ENCODE results near the gene CHRNB1.

The CHRNB1 gene

DNA sequence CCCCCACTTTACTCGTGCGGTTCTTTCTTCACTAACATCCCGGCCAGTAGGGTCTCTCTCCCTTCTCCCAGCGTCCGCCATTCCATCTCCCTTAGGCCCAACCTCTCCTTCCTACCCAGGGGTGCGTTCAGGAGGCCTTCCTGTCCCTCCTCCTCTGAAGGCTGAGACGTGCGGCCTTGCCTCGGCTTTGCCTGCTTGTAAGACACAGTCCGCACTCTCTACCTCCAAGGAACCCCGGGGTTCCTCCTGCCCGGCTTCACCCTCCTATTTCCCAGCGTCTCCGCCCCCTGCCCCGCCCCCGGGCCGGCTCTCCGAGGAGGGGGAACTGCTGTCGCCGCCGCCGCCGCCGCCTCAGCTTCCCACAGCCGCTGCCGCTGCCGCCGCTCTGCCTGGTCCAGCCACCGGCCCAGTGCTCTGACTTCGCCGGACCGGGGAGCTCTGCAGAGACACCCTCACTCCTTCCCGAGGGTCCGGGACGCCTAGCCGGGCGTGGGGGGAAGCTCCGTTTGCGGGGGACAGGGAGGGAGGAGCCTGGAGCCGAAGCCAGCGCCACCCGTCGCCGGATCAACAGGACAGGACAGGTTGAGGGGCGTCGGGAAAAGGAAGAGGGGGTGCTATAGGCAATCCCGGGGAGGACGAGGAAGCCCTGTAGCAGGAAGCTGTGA lies 6.8 kb upstream of the CHRNB1 start:
- peak; percentile 68 for DNase-seq (ENCODE audit: low read depth, low spot score)

DNA sequence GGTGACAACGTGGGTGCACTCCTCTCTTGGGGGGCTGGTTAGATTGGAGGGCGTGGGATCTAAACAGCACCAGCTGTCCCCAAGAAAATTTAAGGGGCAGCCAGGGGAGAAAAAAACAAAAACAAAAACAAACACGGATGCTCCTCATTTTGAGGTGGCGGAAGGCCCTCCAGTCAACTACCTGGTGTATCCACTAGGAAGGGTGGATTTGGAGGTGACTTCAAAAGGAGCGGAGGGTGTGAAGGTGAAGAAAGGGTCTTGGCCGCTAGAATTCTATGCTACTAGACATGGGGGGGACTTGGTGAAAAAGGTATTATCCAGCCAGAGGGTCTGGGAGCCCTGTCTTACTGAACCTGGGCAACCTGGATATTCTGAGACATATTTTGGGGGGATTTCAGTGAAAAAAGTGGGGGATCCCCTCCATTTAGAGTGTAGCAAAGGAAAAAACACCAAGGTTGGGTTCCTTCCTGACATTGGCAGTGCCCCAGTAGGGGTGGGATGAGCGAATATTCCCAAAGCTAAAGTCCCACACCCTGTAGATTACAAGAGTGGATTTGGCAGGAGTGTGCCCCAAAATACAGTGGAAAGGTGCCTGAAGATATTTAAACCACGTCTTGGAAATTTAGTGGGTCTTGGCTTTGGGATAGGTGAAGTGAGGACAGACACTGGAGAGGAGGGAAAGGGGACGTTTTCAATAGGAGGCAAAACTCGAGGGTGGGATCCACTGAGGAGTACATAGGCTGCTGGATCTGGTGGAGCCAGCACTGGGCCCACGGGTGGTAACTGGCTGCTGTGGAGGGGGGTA lies 6.0 kb upstream of the CHRNB1 start:
- no peak for DNase-seq (ENCODE audit: low read depth, low spot score)

DNA sequence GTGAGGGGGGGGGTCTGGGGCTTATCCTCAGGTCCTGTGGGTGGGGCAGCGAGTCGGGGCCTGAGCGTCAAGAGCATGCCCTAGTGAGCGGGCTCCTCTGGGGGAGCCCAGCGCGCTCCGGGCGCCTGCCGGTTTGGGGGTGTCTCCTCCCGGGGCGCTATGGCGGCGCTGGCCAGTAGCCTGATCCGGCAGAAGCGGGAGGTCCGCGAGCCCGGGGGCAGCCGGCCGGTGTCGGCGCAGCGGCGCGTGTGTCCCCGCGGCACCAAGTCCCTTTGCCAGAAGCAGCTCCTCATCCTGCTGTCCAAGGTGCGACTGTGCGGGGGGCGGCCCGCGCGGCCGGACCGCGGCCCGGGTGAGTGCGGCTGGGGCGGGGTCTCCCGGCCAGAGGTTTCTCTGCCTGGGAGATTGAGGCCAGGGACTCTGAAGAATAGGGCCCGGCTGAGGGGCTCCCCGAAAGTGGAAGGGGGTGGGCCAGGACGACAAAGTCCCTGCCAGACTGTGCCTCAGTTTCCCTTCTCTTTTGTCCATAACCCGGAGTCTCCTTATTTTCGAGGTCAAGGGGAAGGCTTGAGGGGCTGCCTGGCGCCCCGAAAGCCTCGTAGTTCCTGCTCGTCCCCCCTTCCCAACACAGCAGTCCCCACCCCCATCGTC lies 5.3 kb upstream of the CHRNB1 start, which contains the start of gene FGF11:
TSS of gene FGF11 (plus strand) at position 51 of the 651 bp plus-strand sequence. CDS start at position 160, 109 bp downstream.
- peak; percentile 31 for DNase-seq (ENCODE audit: low read depth, low spot score)

DNA sequence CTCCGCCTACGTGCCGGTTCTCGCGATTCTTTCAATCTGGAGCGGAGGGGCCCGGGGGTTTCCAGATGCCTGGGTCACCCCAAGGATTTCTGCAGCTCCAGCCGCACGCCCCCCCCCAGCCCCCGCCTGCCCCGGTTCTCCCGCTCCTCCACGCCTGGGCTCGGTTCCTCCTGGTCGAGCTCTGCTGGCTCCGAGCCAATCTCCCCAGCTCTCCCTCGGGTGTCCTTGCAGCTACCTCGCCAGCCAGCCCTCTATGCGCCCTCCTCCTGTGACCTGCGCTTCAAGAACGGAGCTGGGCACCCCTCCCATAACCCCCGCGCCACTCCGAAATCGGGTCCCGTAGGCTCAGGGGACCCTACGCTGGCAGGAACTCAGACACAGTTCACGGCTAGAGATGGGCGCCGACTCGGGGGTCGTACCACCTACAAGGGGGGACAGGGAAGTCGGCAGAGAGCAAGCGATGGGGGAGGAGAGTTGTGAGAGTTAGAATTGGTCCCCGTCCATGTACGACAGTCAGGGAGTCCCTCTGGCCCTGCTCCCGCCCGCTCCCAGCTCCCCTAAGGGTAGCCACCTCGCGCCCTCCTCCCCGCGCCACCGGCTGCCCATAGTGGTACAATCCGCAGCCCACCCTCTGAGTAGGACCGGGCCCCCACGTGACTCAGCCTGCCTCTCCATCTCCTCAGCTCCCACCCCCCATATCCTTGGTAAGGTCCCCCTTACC lies 4.6 kb upstream of the CHRNB1 start:
- peak; percentile 51 for DNase-seq (ENCODE audit: low read depth, low spot score)

DNA sequence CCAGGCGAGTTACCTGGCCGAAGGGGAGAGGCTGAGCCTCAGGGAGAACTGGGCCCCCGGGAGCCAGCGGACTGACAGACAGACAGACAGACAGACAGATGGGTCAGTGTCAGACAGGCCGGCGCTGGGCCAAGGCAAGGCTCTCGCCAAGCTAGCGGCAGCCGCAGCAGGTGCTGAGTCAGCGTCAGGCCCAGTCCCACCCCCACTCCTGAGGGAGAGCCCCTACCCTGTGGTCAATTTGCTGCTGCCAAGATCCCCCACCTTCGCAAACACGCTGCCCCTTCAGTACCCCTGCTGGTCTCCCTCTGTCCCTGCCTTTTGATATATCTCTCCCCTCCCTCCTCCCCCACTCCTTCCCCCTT lies 4.0 kb upstream of the CHRNB1 start:
- peak; percentile 79 for DNase-seq (ENCODE audit: low read depth, low spot score)

DNA sequence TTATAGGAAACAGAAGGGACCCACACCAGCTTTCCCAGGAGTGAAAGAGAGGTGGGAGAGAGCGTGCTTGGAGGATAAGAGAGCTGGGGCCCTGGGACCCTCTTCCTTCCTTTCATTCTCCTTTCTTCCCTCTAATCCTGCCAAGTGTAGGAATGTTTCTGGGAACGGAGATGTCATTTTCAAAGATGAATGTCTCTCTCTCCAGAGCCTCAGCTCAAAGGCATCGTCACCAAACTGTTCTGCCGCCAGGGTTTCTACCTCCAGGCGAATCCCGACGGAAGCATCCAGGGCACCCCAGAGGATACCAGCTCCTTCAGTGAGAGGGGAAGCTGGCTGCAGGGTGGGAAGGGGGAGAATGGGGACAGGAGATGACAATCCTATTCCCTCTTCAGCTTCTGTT lies 3.6 kb upstream of the CHRNB1 start:
- peak; percentile 39 for DNase-seq (ENCODE audit: low read depth, low spot score)

DNA sequence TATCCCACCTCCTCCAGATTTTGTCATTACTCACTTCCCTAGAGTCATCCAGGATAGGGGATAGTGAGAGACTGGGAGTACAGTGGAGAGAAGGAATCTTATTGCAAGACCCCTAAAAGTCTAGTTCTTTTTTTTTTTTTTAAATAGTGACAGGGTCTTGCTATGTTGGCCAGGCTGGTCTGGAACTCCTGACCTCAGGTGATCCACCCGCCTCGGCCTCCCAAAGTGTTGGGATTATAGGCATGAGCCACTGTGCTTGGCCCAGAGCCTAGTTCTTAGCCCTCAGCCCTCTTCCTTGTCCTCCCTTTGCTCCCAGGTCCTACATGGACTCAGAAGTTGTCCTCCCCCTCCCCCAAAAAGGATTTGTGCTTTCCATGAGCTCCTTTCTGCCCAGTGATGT lies 2.7 kb upstream of the CHRNB1 start:
- no peak for DNase-seq (ENCODE audit: low read depth, low spot score)

DNA sequence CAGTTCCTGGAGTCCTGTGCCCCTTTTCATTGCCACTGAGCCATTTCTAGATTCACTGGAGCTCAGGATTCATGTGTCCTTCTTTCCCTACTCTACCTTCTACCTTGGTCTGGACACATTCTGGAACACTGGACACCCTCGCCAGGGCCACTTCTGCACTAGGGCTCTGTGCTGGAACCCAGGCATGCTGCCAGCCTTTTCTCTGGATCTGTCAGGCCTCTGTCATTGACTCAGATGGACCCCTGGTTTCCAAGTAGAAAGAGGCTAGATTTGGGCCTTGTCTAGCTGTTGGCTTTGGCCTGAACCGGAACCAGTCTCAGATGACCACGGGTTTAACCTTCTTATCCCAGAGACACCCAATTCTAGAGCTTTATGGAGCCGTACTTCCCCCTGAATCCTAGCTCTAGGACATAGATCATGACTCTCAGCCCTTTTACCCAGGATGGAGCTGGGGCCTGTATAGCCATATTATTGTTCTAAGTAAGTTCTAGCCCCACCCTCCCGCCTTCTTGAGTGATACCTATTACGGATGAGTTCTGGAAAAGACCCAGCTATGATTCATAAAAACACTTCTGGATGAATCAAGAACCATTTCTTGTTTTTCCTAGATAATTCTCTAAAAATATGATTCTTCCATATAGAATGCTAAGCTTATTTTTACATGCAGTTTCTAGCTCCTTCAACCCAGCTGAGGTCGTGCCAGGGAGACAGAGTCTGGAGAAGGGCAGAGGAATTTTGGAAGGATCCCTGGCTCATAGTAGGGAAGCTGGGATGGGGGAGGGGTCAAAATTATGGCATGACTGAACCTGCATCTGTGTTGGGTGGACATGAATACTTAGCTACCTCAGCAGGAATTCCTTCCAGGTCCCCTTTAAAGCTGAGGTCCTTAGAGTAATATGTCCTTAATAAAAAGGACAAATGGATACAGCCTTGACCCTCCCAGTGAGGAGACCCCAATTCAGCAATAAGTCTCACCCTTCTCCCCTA lies 1.1 kb upstream of the CHRNB1 start:
- no peak for DNase-seq (ENCODE audit: low read depth, low spot score)

DNA sequence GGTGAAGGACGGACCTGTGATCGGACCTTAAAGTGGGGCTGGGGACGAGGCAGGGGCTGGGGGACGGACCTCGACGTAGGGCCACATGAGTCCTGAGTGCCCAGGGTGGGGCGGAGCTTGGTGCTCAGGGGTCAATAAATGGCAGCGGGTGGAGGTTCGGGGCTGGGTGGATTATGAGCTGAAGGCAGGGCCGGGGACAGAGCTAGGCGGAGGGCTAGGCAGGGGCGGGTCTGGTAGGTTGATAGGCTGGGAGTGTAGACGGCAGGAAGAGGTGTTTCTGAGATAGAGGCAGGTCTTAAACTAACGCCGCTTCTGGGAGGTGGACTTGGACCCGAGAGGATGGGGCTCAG lies 733 bp downstream of the CHRNB1 start:
- DNase-seq (ENCODE audit: low read depth, low spot score), result no peak

DNA sequence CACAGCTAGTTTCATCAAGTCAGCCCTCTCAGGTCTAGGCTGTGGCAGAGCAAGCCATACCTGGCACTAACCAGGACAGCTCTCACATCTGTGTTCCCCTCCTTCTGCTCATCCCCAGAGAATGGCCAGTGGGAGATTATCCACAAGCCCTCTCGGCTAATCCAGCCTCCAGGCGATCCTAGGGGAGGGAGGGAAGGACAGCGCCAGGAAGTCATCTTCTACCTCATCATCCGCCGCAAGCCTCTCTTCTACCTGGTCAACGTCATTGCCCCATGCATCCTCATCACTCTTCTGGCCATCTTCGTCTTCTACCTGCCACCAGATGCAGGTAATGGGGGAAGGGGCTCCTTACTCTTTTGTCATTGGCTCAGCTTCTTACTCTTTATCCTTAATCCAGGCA lies 3.6 kb downstream of the CHRNB1 start:
- DNase-seq (ENCODE audit: low read depth, low spot score), result no peak

DNA sequence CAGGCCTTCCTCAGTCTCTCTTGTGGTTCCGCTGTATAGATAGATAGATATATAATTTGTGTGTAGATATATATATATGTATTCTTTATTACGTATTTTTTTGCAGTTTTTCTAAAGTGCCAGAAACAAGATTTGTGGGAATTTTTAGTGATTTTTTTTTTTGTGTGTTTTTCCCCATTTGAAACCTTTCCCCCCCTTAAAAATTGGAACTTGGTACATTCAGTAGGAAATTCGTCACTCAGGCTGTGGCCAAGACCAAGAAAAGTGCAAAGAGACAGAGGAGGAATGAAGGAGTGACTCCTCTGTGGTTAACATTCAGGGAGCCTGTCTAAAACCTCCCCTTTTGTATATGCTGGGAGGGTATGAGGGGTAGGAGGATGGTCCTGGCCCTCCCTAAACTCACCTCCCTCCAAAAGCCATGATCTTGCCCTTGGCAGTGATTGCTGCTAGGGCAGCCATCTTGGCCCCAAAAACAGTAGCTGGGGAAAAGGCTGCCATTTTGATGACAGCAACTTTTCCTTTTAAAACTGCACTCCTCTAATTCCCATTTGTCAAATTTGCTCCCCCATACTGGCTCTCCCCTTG lies 15.2 kb downstream of the CHRNB1 start:
- DNase-seq (ENCODE audit: low read depth, low spot score), result no peak

DNA sequence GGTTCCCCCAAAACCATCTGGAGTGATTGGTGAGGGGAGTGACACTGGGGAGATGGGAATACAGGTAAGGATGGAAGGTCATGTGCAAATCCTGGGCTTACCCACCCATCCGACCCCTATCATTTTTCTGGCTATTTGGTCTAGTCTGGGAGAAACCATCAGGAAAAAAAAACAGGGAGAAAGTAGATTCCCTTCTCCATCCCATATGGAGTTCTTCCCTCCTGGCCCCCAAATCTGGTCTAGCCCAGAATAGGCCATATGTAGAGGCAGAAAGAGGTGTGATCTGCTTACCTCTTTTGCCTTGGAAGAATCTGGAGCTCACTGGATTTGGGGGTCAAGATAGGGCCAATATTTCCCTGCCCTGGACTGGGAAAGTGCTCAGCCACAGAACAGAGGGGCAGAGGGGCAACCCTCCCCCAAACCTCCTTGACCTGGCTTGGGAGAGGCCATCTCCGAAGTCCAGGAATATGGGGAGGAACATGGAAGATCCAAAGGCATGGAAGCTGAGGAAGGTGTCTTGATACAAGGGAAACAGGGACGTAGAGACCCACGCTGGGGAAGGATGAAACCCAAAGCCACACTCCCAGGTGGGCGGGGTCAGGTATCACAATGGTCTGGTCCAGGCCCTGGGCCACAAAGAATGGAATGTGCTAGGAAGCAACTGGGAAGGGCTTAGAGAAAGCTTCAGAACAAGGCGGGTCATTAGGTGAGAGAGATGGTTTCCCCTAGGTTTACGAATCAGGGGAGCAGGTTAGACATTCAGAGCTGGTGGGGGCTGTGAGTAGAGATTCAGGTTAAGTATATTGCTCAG lies 16.2 kb downstream of the CHRNB1 start:
- no peak for DNase-seq (ENCODE audit: low read depth, low spot score)

DNA sequence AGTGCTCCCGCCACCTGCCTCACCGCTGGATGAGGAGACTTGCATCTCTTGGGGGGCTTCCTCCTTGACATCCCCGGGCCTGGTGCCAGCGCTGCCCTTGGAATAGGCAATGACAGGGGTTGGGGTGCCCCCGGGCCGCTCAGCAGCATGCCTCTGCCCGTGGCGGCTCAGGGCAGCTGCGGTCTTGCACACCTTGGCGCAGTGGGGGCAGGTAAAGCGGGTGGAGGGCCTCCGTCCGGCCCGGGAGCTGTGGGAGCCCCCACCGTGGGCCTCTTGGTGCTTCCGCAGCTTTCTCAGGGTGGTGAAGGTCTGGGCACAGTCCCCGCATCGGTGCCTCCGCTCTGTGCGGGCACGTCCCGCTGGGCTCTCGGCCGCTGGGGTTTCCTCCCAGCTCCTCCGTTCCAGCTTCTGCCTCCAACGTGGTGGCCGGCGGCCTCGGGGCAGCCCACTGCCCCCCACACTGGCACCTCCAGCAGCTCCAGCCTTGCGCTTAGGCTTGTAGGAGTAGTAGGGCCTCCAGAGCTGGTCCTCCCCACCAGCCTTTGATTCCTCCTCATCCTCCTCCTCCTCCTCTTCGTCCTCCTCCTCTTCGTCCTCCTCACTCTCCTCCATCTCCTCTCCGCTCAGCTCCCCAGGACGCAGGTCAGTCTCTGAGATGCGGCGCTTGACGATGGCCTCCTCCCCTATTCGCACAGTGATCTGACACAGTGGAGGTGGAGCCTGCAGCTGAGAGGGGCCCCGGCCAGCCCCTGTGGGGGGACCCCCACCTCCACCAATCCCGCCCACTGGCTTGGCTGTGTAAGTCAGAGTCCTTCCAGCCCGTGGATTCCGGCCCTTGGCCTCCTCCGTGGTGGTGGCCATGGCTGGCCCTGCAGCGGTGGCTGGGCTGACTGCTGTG lies 17.9 kb downstream of the CHRNB1 start:
- no peak for DNase-seq (ENCODE audit: low read depth, low spot score)

DNA sequence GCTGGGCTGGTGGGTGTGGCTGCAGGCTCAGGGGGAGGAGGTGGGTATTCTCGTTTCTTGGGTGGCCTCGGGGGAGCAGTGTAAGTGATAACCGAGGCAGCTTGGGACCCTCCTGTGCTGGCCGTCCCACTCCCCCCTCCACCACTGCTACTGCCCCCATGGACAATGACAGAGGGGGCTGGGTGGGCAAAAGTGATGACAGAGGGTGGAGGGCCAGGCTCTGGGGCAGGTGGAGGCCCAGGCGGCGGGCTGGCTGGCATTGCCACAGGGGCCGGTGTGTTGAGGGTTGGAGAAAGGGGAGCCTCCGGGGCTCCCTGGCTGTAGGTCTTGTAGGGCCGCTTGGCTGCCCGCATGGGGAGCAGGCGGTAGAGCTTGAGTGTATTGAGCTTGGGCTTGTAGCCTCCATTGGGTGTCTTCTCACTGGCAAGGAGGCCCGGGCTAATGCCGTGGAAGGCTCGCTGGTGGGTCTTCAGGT lies 18.5 kb downstream of the CHRNB1 start:
- DNase-seq (ENCODE audit: low read depth, low spot score), result no peak

DNA sequence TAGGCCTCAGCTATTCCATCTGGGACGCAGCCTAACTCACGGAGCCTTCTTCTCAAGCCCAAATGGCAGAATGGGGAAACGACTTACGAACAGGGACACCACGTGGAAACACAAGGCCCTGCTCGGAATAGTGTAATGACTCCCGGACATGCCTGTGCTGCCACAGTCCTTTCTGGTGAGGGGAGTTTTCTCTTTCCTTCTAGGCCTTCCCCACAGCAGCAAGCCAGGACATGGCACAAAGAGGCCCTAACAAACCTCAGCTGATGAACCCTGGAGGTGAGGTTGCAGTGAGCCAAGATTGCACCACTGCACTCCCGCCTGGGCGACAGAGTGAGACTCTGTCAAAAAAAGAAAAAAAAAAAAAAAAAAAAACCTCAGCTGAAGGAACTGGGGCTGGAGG lies 19.2 kb downstream of the CHRNB1 start:
- no peak for DNase-seq (ENCODE audit: low read depth, low spot score)

DNA sequence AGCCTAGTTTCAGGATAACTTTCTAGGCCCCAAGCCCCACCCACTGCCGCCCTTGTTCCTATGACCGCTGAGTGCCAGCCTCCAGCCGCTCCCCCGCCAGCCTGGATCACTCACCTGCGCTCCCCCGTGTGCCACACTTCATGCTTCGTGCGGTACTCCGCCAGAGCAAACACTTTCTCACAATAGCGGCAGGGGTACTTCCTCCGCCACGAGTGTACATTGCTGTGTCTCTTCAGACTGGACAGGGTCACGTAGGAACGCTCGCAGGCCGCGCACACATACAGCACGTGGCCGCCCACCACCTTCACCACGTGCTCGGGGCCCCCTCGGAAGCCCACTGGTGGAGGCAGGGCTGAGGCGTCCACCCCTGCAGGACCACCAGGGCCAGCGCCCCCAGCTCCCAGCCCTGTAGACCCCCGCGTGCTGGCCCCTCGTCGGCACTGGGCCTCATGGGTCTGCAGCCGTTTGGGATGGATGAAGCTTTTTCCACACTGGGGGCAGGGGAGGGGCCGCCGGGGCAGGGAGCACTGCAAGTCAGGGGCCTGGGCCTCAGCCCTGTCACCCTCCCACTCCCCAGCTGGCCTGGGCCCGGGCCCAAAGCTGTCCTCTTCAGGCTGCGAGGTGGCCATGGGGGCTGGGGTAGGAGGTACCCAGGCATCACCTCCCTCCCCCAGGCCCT lies 20.9 kb downstream of the CHRNB1 start:
- no peak for DNase-seq (ENCODE audit: low read depth, low spot score)

DNA sequence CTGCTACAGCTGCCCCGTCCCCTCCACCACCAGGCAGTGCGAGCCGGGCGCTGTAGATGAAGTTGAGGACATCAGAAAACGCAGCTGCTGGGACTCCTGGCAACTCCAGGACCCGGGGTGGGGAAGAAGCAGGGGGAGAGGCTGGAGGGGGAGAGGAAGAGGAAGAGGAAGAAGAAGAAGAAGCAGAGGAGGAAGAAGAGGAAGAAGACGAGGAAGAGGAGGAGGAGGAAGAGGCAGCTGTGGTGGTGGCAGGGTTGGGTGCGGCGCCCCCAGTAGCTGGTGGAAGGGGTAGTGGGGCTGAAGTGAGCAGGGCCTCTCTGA lies 21.4 kb downstream of the CHRNB1 start:
- DNase-seq (ENCODE audit: low read depth, low spot score), result no peak

All from astrocyte of the hippocampus (primary cell).